Tibial nerve (tissue), 4 donors: ENCODE data around the gene UBAP1L.
A peak's percentile ranks its signal among the peaks of the same experiment; 100 is the strongest.

Experiments used
- EP300 ChIP-seq, 2 donors: sonication (generic); formaldehyde crosslinking; IDR thresholded peaks; one replicate each; pipeline ENCODE4 v1.6.1; 2017; ENCODE audit warnings: antibody characterized with exemption in 2 of 2, mild to moderate bottlenecking in 1 of 2
- TF ChIP-seq, protein P1 (sequence below), 5 experiments: fragments of 200-600 bp in 3 of 5; fragments of 450-650 bp in 2 of 5; sonication (generic) in 3 of 5; IDR thresholded peaks; one replicate each; pipeline ENCODE4 v1.5.1; 2016 to 2019; ENCODE audit warnings: antibody characterized with exemption in 5 of 5, mild to moderate bottlenecking in 3 of 5, moderate library complexity in 2 of 5

GRCh38 chr15:65060641-65061397 lies 54.2 kb downstream of the UBAP1L start:
- TF ChIP-seq, protein P1, sequence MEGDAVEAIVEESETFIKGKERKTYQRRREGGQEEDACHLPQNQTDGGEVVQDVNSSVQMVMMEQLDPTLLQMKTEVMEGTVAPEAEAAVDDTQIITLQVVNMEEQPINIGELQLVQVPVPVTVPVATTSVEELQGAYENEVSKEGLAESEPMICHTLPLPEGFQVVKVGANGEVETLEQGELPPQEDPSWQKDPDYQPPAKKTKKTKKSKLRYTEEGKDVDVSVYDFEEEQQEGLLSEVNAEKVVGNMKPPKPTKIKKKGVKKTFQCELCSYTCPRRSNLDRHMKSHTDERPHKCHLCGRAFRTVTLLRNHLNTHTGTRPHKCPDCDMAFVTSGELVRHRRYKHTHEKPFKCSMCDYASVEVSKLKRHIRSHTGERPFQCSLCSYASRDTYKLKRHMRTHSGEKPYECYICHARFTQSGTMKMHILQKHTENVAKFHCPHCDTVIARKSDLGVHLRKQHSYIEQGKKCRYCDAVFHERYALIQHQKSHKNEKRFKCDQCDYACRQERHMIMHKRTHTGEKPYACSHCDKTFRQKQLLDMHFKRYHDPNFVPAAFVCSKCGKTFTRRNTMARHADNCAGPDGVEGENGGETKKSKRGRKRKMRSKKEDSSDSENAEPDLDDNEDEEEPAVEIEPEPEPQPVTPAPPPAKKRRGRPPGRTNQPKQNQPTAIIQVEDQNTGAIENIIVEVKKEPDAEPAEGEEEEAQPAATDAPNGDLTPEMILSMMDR (IDR thresholded peaks at IDR 0.05): no peak
- TF ChIP-seq EP300 (IDR thresholded peaks at IDR 0.05): peak in 1 of 2 donors; percentile 60
